LNCaP clone FGC (cell line): Measurements from ENCODE around the gene CD19.
"Not testable (repeated sequence)": the region's sequence is repeated elsewhere in the genome, so short reads cannot be mapped to it uniquely, and the experiment has no call there.

Source experiments
- DNase-seq: peaks from one replicate; pipeline ENCODE4 v3.0.0-alpha.2; 2011; ENCODE audit warnings: low read depth
- H3K4me3 ChIP-seq: 2 replicates; pipeline ENCODE4 v1.5.1; 2011; ENCODE audit warnings: mild to moderate bottlenecking, low read depth, low read length, control low read depth
- TF ChIP-seq, protein P1 (sequence below): IDR thresholded peaks from 2 replicates; pipeline ENCODE4 v1.5.1; 2012; ENCODE audit warnings: mild to moderate bottlenecking; ENCODE audit not compliant: control insufficient read depth, insufficient read depth; ENCODE audit errors: extremely low read depth

CD19 gene

DNA sequence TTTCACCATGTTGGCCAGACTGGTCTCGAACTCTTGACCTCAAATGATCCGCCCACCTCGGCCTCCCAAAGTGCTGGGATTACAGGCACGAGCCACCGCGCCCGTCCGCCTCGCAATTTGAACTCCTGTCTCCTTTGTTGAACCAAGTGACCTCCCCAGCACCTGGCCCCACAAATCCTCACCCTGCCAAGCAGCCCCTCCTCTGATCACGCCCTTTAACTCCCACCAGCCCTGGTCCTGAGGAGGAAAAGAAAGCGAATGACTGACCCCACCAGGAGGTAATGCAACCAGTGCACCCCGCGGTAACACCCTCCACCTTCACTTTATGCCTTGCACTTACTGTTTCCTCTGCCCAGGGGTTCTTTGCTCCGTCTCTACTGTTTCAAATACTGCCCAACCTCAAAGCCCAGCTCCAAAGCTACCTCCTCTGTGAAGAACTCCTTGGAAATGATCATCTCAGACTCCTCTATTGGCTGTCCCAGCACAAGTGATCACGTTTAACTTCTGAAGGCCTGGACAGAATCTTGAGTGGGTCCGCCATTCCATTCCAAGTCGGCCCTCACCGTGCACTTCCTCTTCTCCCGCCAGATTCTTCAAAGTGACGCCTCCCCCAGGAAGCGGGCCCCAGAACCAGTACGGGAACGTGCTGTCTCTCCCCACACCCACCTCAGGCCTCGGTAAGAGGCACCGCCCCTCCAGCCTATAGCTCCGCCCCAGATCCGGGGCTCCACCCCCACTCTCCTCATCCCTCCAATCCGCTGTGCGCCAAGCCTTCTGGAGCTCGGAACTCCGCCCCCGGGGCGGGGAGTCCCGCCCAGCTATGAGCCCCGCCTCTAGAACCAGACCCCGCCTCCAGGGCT lies 4.4 kb downstream of the CD19 start:
- TF ChIP-seq, protein P1, sequence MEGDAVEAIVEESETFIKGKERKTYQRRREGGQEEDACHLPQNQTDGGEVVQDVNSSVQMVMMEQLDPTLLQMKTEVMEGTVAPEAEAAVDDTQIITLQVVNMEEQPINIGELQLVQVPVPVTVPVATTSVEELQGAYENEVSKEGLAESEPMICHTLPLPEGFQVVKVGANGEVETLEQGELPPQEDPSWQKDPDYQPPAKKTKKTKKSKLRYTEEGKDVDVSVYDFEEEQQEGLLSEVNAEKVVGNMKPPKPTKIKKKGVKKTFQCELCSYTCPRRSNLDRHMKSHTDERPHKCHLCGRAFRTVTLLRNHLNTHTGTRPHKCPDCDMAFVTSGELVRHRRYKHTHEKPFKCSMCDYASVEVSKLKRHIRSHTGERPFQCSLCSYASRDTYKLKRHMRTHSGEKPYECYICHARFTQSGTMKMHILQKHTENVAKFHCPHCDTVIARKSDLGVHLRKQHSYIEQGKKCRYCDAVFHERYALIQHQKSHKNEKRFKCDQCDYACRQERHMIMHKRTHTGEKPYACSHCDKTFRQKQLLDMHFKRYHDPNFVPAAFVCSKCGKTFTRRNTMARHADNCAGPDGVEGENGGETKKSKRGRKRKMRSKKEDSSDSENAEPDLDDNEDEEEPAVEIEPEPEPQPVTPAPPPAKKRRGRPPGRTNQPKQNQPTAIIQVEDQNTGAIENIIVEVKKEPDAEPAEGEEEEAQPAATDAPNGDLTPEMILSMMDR: no peak
- no peak overlapping the region for H3K4me3 ChIP-seq
- DNase-seq: no peak

DNA sequence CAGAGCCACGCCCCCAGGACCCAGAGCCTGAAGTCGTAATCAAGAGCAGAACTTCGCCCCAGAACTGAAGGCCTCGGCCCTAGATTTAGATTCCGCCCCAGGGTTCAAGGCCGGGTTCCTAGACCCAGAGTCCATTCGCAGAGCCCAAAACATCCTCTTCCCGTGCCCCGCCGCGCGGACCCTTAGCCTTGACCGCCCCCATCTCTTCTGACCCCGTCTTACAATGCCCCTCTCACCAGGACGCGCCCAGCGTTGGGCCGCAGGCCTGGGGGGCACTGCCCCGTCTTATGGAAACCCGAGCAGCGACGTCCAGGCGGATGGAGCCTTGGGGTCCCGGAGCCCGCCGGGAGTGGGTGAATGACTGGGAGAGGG lies 5.0 kb downstream of the CD19 start:
- TF ChIP-seq, protein P1: no peak
- no peak overlapping the region for H3K4me3 ChIP-seq
- no peak for DNase-seq

DNA sequence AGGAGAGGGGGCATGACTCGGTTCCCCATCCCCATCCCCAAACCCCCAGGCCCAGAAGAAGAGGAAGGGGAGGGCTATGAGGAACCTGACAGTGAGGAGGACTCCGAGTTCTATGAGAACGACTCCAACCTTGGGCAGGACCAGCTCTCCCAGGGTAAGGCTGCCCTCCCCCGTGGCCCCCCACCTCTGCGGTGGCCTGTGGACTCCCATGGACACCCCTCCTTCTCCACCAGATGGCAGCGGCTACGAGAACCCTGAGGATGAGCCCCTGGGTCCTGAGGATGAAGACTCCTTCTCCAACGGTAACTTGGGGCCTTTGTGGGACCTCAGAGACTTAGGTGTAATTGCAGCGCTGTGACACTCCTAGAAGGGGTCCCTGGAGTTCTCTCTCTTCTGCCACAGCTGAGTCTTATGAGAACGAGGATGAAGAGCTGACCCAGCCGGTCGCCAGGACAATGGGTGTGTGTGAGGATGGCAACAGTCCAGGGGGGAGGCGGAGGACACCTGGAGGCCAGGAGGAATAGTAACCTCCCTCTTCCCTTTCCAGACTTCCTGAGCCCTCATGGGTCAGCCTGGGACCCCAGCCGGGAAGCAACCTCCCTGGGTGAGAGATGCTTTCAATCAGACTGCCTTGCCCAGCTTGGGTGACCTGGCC lies 5.6 kb downstream of the CD19 start:
- DNase-seq: no peak
- TF ChIP-seq, protein P1: no peak
- no peak overlapping the region for H3K4me3 ChIP-seq

DNA sequence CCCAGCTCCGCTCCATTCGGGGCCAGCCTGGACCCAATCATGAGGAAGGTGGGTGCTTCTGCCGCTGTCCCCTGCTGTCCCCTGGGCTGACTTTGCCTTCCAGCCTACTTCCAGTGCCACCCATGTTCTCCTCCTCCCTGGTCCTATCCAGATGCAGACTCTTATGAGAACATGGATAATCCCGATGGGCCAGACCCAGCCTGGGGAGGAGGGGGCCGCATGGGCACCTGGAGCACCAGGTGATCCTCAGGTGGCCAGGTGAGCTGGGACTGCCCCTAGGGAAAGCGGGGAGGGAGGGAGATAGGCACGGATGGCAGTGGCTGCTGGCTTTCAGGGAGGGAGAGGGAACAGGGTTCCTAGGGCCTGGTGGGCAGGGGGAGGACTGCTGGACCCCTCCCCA lies 7.0 kb downstream of the CD19 start:
- no peak for DNase-seq

DNA sequence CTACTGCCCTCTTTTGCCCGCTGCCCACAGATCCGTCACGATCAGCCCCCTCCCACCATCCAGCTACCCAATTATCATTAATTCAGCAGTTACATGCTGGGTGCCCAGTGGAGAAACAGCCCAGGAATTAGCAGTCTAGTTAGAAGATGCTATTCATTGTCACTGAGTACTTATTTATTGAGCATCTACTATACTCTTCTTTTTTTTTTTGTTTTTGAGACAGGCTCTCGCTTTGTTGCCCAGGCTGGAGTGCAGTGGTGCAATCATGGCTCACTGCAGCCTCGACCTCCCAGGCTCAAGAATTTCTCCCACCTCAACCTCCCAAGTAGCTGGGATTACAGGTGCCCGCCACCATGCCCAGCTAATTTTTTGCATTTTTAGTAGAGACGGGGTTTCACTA lies 8.1 kb downstream of the CD19 start:
- not testable (repeated sequence) for DNase-seq, H3K4me3 ChIP-seq

More for the DNA sequence above, 7.0 kb downstream of the CD19 start:
- TF ChIP-seq, protein P1: no peak
- no peak overlapping the region for H3K4me3 ChIP-seq

DNA sequence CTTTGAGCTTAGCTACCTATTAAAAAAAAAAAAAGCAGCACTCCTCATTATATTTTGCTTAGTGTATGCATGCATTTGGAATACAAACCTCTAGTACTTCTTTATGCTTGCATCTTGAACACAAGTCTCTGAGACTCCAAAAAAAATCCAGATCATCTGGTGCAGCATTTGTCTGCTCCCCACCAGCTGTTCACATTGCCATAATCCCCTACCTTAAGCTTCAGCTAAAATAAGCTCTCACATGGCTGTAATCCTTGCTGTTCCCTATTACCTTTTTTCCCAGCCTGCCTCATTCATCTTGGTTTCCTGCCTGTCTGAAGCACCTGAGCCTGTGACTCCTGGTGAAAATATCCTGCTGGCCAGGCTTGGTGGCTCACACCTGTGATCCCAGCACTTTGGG lies 11.5 kb downstream of the CD19 start:
- no peak overlapping the region for H3K4me3 ChIP-seq
- TF ChIP-seq, protein P1: no peak
- no peak for DNase-seq

DNA sequence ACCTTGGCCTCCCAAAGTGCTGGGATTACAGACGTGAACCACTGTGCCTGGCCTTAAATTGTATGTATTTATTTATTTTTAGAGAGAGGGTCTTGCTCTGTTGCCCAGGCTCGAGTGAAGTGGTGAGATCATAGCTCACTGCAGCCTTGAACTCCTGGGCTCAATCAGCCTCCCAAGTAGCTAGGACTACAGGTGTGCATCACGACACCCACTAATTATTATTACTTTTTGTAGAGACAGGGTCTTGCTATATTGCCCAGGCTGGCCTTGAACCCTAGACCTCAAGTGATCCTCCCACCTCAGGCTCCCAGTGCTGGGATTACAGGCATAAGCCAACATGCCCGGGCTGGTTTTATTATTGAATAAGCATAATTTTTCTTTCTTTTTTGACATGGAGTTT lies 14.9 kb downstream of the CD19 start:
- TF ChIP-seq, protein P1: no peak
- DNase-seq: no peak
- no peak overlapping the region for H3K4me3 ChIP-seq
